ENCODE results near the gene TMEM234.

DNA sequence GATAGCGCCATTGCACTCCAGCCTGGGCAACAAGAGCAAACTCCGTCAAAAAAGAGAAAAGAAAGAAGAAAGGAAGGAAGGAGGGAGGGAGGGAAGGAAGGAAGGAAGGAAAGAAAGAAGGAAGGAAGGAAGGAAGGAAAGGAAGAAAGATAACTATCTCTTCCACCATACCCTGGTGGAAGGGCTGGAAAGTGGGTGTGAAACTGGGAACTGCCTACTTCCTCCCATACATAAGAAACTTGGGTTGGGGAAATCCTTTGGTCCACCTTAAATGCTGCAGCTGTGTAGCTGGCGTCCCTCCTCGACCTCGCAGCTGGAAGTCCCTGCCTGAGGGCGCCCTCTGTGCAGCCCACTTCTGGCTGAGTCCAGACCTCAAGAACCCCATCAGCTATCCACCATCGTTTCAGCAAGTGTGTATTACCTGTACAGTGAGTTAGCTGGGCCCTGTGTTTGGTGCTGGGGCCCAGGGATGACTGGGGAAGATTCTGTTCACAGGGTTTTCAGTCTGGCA is 20.2 kb upstream of the TMEM234 start:
- TF ChIP-seq, protein P1, sequence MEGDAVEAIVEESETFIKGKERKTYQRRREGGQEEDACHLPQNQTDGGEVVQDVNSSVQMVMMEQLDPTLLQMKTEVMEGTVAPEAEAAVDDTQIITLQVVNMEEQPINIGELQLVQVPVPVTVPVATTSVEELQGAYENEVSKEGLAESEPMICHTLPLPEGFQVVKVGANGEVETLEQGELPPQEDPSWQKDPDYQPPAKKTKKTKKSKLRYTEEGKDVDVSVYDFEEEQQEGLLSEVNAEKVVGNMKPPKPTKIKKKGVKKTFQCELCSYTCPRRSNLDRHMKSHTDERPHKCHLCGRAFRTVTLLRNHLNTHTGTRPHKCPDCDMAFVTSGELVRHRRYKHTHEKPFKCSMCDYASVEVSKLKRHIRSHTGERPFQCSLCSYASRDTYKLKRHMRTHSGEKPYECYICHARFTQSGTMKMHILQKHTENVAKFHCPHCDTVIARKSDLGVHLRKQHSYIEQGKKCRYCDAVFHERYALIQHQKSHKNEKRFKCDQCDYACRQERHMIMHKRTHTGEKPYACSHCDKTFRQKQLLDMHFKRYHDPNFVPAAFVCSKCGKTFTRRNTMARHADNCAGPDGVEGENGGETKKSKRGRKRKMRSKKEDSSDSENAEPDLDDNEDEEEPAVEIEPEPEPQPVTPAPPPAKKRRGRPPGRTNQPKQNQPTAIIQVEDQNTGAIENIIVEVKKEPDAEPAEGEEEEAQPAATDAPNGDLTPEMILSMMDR (IDR thresholded peaks at IDR 0.05; ENCODE audit: low read depth, low read length): no peak
- no peak for TF ChIP-seq POLR2A (IDR thresholded peaks at IDR 0.05; ENCODE audit: extremely low read depth, insufficient read length)
- TF ChIP-seq, protein P2, sequence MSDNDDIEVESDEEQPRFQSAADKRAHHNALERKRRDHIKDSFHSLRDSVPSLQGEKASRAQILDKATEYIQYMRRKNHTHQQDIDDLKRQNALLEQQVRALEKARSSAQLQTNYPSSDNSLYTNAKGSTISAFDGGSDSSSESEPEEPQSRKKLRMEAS (IDR thresholded peaks at IDR 0.05; ENCODE audit: low read depth, low read length): no peak
